Loucy (cell line): ENCODE results near the gene NRF1.

Experiments used
- H2AFZ ChIP-seq: fragments of 200-600 bp; sonication (generic); 2 replicates; pipeline ENCODE4 v1.6.0; 2016; ENCODE audit warnings: antibody characterized with exemption, mild to moderate bottlenecking, low read length, moderate library complexity
- H3F3A ChIP-seq: fragments of 200-600 bp; 2 replicates; pipeline ENCODE4 v1.6.0; 2016; ENCODE audit warnings: antibody characterized with exemption, low read depth, mild to moderate bottlenecking
- H3K27me3 ChIP-seq: fragments of 200-600 bp; sonication (generic); 2 replicates; pipeline ENCODE4 v1.6.1; 2014; ENCODE audit warnings: low read length, mild to moderate bottlenecking; ENCODE audit not compliant: insufficient read depth, poor library complexity, severe bottlenecking
- H3K36me3 ChIP-seq: fragments of 200-600 bp; sonication (generic); 2 replicates; pipeline ENCODE4 v1.6.1; 2016; ENCODE audit warnings: low read length; ENCODE audit not compliant: insufficient read depth
- H3K4me1 ChIP-seq: fragments of 200-600 bp; sonication (generic); 2 replicates; pipeline ENCODE4 v1.5.1; 2014; ENCODE audit warnings: low read length, mild to moderate bottlenecking; ENCODE audit not compliant: insufficient read depth, poor library complexity, severe bottlenecking
- H3K4me2 ChIP-seq: fragments of 200-600 bp; sonication (generic); 2 replicates; pipeline ENCODE4 v1.6.0; 2014; ENCODE audit warnings: antibody characterized with exemption, low read length, low read depth, mild to moderate bottlenecking; ENCODE audit not compliant: poor library complexity, severe bottlenecking
- H3K4me3 ChIP-seq: fragments of 200-600 bp; sonication (generic); 2 replicates; pipeline ENCODE4 v1.5.1; 2014; ENCODE audit warnings: low read length, mild to moderate bottlenecking, mixed read lengths; ENCODE audit not compliant: poor library complexity, severe bottlenecking
- H3K79me2 ChIP-seq: fragments of 200-600 bp; sonication (generic); 2 replicates; pipeline ENCODE4 v1.6.1; 2014; ENCODE audit warnings: low read length; ENCODE audit not compliant: insufficient read depth
- H3K9ac ChIP-seq: fragments of 200-600 bp; sonication (generic); 2 replicates; pipeline ENCODE4 v1.6.0; 2014; ENCODE audit warnings: mild to moderate bottlenecking, low read depth, low read length, moderate library complexity; ENCODE audit not compliant: poor library complexity, severe bottlenecking
- H3K9me2 ChIP-seq: fragments of 200-600 bp; sonication (generic); replicated peaks from 2 replicates; pipeline ENCODE4 v1.6.1; 2016; ENCODE audit warnings: low read depth, low read length, mixed read lengths
- H3K9me3 ChIP-seq: fragments of 200-600 bp; sonication (generic); 2 replicates; pipeline ENCODE4 v1.6.1; 2014; ENCODE audit warnings: mild to moderate bottlenecking, antibody characterized with exemption, low read length, low read depth; ENCODE audit not compliant: insufficient read depth
- H4K20me1 ChIP-seq: fragments of 200-600 bp; sonication (generic); 2 replicates; pipeline ENCODE4 v1.6.0; 2014; ENCODE audit warnings: antibody characterized with exemption, low read length, mild to moderate bottlenecking; ENCODE audit not compliant: insufficient read depth, poor library complexity, severe bottlenecking
- EZH2phosphoT487 ChIP-seq: fragments of 200-600 bp; IDR thresholded peaks from 2 replicates; pipeline ENCODE4 v1.6.1; 2018; ENCODE audit warnings: antibody characterized with exemption, mild to moderate bottlenecking, moderate library complexity, borderline replicate concordance
- TF ChIP-seq, protein P1 (sequence below): fragments of 200-600 bp; sonication (generic); conservative IDR thresholded peaks from 2 replicates; pipeline ENCODE4 v1.5.1; 2014; ENCODE audit warnings: mild to moderate bottlenecking, antibody characterized with exemption, low read length

The NRF1 gene

GRCh38 chr7:129789000-129789399 is 177.5 kb downstream of the NRF1 start:
- Histone ChIP-seq H3K27me3 (no peaks in the 10 kb centered on the region), H3K9me2 (no peaks in the 10 kb centered on the region), H4K20me1 (no peaks in the 10 kb centered on the region), H3K4me3 (no peak overlapping the region), H3K79me2 (no peaks in the 10 kb centered on the region), H3K4me1 (no peaks in the 10 kb centered on the region), H3F3A (no peaks in the 10 kb centered on the region), H3K9ac (no peak overlapping the region), H2AFZ (no peak overlapping the region), H3K9me3 (no peaks in the 10 kb centered on the region), H3K36me3 (no peaks in the 10 kb centered on the region), H3K4me2 (no peak overlapping the region)
- no peak for TF ChIP-seq EZH2phosphoT487
- TF ChIP-seq, protein P1, sequence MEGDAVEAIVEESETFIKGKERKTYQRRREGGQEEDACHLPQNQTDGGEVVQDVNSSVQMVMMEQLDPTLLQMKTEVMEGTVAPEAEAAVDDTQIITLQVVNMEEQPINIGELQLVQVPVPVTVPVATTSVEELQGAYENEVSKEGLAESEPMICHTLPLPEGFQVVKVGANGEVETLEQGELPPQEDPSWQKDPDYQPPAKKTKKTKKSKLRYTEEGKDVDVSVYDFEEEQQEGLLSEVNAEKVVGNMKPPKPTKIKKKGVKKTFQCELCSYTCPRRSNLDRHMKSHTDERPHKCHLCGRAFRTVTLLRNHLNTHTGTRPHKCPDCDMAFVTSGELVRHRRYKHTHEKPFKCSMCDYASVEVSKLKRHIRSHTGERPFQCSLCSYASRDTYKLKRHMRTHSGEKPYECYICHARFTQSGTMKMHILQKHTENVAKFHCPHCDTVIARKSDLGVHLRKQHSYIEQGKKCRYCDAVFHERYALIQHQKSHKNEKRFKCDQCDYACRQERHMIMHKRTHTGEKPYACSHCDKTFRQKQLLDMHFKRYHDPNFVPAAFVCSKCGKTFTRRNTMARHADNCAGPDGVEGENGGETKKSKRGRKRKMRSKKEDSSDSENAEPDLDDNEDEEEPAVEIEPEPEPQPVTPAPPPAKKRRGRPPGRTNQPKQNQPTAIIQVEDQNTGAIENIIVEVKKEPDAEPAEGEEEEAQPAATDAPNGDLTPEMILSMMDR: no peak

DNA sequence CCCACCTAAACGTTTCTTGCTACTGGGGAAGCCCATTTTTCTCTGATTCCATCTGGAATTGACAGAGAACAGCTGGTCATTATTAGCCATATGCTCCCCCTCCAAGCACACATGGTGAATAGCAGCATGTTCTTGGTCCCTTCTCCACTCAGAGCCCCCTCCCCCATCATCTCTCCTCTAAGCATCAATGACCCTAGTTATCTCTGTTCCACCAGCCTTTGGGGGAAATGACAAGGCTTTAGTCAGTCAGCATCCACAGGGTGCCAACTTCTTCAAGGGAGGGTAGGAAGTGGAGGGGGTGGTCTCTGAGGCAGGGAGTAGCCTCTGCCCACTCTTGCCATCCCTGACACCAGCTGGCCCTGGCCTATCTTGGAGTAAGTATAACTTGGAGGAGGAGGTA is 178.1 kb downstream of the NRF1 start:
- Histone ChIP-seq H4K20me1 (no peaks in the 10 kb centered on the region), H2AFZ (no peak overlapping the region), H3K4me2 (no peak overlapping the region), H3K9me2 (no peaks in the 10 kb centered on the region), H3K4me3 (no peak overlapping the region), H3F3A (no peaks in the 10 kb centered on the region), H3K79me2 (no peaks in the 10 kb centered on the region), H3K27me3 (no peaks in the 10 kb centered on the region), H3K9me3 (no peaks in the 10 kb centered on the region), H3K36me3 (no peaks in the 10 kb centered on the region), H3K4me1 (no peaks in the 10 kb centered on the region), H3K9ac (no peak overlapping the region)
- TF ChIP-seq EZH2phosphoT487: no peak
- TF ChIP-seq, protein P1: no peak

DNA sequence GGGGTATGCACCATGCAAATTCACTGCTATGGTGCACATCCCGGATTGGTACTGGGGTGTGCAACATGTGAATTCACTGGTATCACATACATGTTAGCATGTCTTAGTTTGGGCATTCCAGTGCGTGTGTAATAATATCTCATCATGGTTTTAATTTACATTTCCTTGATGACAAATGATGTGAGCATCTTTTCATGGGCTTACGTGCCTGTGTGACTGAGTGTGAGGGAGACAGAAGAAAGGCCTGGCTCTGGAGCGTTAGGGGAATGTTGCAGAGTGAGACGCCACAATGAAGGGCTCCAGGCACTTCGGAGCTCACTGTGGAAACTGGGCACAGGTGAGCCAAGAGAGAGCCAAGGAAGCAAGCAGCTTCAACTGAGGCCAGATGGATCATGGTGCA is 178.6 kb downstream of the NRF1 start:
- no peak overlapping the region for H2AFZ ChIP-seq
- H3K79me2 ChIP-seq: no peaks in the 10 kb centered on the region
- H3K9ac ChIP-seq: no peak overlapping the region
- H3F3A ChIP-seq: no peaks in the 10 kb centered on the region
- no peak overlapping the region for H3K4me2 ChIP-seq
- no peaks in the 10 kb centered on the region for H3K27me3 ChIP-seq
- H3K36me3 ChIP-seq: no peaks in the 10 kb centered on the region
- H3K4me1 ChIP-seq: no peaks in the 10 kb centered on the region
- no peak overlapping the region for H3K4me3 ChIP-seq
- TF ChIP-seq EZH2phosphoT487: no peak
- TF ChIP-seq, protein P1: no peak
- no peaks in the 10 kb centered on the region for H4K20me1 ChIP-seq
- H3K9me2 ChIP-seq: no peaks in the 10 kb centered on the region
- H3K9me3 ChIP-seq: no peaks in the 10 kb centered on the region
